HG03565 (cell line): Measurements from ENCODE around the gene NCR3LG1.

Experiments used
- ATAC-seq: cut with Tn5 transposase; IDR thresholded peaks from one replicate; pipeline ENCODE4 v1.9.1; 2021; ENCODE audit warnings: mild to moderate bottlenecking, moderate library complexity; ENCODE audit not compliant: unreplicated experiment

NCR3LG1 gene

GRCh38 chr11:17351510-17352176 is at the start of gene NCR3LG1:
TSS of gene NCR3LG1 (plus strand) at chr11:17351800. CDS start at chr11:17351970, 170 bp downstream.
- no peak for ATAC-seq

GRCh38 chr11:17313349-17314231 is 38.0 kb upstream of the NCR3LG1 start:
- ATAC-seq = no peak

- no peak for ATAC-seq
Observed at GRCh38 chr11:17314232-17314547, 37.4 kb upstream of the NCR3LG1 start.

- no peak for ATAC-seq
Observed at GRCh38 chr11:17314904-17315426, 36.6 kb upstream of the NCR3LG1 start.

GRCh38 chr11:17328871-17329494 is 22.6 kb upstream of the NCR3LG1 start:
- ATAC-seq = no peak

GRCh38 chr11:17331669-17332068 is 19.9 kb upstream of the NCR3LG1 start:
- ATAC-seq = no peak

- ATAC-seq = no peak
Observed at GRCh38 chr11:17333799-17334586, 17.6 kb upstream of the NCR3LG1 start.

GRCh38 chr11:17343257-17343656 is 8.3 kb upstream of the NCR3LG1 start:
- no peak for ATAC-seq

GRCh38 chr11:17343907-17344306 is 7.7 kb upstream of the NCR3LG1 start:
- ATAC-seq = no peak

- ATAC-seq = no peak
Observed at GRCh38 chr11:17347676-17348075, 3.9 kb upstream of the NCR3LG1 start.

- ATAC-seq = no peak
Observed at GRCh38 chr11:17350455-17351171, 987 bp upstream of the NCR3LG1 start.

- ATAC-seq = no peak
Observed at GRCh38 chr11:17351172-17351509, 459 bp upstream of the NCR3LG1 start.

- no peak for ATAC-seq
Observed at GRCh38 chr11:17352950-17353820, 1.6 kb downstream of the NCR3LG1 start.

GRCh38 chr11:17353821-17354600 is 2.4 kb downstream of the NCR3LG1 start:
- no peak for ATAC-seq

GRCh38 chr11:17354601-17354991 is 3.0 kb downstream of the NCR3LG1 start:
- no peak for ATAC-seq

GRCh38 chr11:17366495-17366894 is 14.9 kb downstream of the NCR3LG1 start:
- no peak for ATAC-seq

GRCh38 chr11:17368551-17368950 is 17.0 kb downstream of the NCR3LG1 start:
- ATAC-seq = no peak

- ATAC-seq = peak; percentile 53
Observed at GRCh38 chr11:17369094-17369493, 17.5 kb downstream of the NCR3LG1 start.
